Adipocyte (in vitro differentiated cells): ENCODE results near the gene TMEM200C.
"Not testable (repeated sequence)": the region's sequence is repeated elsewhere in the genome, so short reads cannot be mapped to it uniquely, and the experiment has no call there.

Experiments used
- DNase-seq: peaks from one replicate; pipeline ENCODE4 v3.0.0-alpha.2; 2015; ENCODE audit warnings: low read depth
- H3K27me3 ChIP-seq: replicated peaks from 2 replicates; pipeline ENCODE4 v1.7.0; 2013; ENCODE audit warnings: mild to moderate bottlenecking, low read length, moderate library complexity; ENCODE audit not compliant: control insufficient read depth, insufficient read depth
- H3K36me3 ChIP-seq: 2 replicates; pipeline ENCODE4 v1.7.0; 2013; ENCODE audit warnings: low read length, mild to moderate bottlenecking, moderate library complexity; ENCODE audit not compliant: control insufficient read depth, insufficient read depth, severe bottlenecking
- H3K4me1 ChIP-seq: 2 replicates; pipeline ENCODE4 v1.7.0; 2013; ENCODE audit warnings: mild to moderate bottlenecking, low read length, moderate library complexity; ENCODE audit not compliant: control insufficient read depth, insufficient read depth
- H3K4me3 ChIP-seq: 2 replicates; pipeline ENCODE4 v1.7.0; 2013; ENCODE audit warnings: mild to moderate bottlenecking, low read length, moderate library complexity
- H3K9ac ChIP-seq: 2 replicates; pipeline ENCODE4 v1.7.0; 2013; ENCODE audit warnings: mild to moderate bottlenecking, low read length, moderate library complexity
- H3K9me3 ChIP-seq: 2 replicates; pipeline ENCODE4 v1.7.0; 2013; ENCODE audit warnings: mild to moderate bottlenecking, low read length, moderate library complexity; ENCODE audit not compliant: control insufficient read depth

The TMEM200C gene

DNA sequence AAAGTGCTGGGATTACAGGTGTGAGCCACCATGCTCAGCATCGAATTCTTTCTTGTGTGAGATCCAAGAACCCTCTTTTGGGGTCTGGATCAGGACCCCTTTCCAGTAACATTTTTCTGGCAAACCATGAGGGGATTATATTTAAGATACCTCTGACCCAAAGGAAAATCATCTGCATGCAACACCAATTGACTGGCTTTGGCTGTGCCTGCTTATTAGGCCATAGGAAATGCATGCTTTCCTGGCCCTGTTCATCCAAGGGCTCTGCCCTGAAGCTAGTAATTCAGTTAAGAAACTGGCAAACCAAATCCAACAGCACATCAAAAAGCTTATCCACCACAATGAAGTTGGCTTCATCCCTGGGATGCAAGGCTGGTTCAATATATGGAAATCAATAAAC lies 33.2 kb downstream of the TMEM200C start:
- not testable (repeated sequence) for H3K4me3 ChIP-seq, H3K36me3 ChIP-seq, H3K4me1 ChIP-seq, H3K9ac ChIP-seq, H3K27me3 ChIP-seq, DNase-seq
- peaks cover 12% of the 10 kb centered on the region for H3K9me3 ChIP-seq

DNA sequence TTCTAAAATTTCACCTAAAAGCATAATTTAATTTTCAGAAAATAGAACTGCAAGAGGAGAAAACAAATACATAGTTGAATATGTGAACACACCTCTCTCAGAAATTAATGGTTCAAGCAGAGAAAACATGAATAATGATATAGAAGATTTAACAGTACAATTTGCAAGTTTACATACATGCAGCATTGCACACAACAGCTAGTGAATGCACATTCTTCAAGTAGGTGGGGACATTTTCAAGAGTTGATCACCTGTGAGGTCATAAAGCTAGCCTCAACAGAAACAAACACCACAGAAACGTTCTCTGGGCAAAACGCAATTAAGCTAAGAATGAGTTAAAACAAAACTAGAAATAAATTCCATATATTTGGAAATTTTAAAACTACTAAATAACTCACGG lies 38.1 kb downstream of the TMEM200C start:
- Histone ChIP-seq H3K4me1 (no peaks in the 10 kb centered on the region), H3K36me3 (no peaks in the 10 kb centered on the region), H3K27me3 (no peaks in the 10 kb centered on the region), H3K4me3 (no peak overlapping the region), H3K9me3 (peaks cover 10% of the 10 kb centered on the region), H3K9ac (no peak overlapping the region)
- no peak for DNase-seq

DNA sequence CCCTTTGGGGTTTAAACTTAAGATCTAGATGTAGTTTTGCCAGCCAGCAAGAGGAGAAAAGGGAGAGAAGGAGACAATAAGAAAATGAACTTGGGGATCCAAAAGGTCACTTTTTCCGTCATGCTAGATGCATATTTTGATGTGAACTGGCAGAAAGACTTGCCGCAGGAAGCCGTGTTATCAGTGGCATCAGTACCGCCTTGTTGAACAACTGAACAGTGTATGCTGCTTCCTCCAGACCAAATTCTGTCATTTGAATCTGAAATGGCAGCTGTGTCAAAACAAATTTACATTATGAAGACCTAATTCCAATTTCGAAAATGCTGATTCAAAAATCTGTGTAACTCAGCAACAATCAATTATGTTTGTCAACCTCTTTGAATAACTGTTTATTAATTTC lies 42.1 kb downstream of the TMEM200C start:
- H3K4me3 ChIP-seq = no peak overlapping the region
- H3K36me3 ChIP-seq = no peaks in the 10 kb centered on the region
- no peaks in the 10 kb centered on the region for H3K4me1 ChIP-seq
- peaks cover 15% of the 10 kb centered on the region for H3K27me3 ChIP-seq
- H3K9ac ChIP-seq = no peak overlapping the region
- DNase-seq = no peak
- no peaks in the 10 kb centered on the region for H3K9me3 ChIP-seq

DNA sequence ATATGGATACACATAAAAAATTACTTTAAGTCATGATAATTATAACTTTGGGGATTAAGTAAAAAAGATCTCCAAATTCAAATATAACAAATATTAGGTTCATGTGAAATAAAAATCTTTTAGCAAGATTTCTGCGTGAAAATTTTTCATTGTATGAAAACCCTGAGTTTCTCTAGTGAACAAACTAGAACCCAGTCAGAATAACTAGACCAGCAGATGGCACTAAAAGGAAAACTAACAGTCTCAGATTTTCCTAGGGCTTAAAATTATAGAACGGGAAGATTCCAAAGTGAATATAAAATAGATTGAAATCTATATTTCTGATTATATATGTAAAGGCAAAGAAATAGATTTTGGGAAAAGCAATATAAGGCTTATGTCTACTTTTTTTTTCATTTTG lies 43.3 kb downstream of the TMEM200C start:
- DNase-seq = peak; percentile 6
- Histone ChIP-seq H3K36me3 (no peaks in the 10 kb centered on the region), H3K9ac (no peak overlapping the region)

DNA sequence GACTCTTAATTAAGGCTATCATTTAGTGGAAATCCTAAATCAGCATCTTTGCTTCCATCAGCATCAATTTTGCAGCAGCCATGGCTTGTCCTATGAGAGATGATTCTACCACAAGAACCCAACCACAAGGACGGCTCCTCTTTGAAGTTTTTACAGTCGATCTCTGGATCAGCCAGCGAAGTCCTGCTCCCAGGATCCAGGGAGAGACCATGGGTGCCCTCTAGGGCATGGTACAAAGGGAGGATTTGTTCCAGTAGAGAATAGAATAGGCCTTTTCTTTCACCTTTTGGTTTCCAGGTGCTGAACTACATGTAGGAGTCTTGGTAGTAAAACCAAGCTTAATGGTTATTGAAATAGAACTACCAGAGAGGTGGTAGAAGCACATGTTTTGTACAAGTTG lies 52.7 kb downstream of the TMEM200C start:
- no peaks in the 10 kb centered on the region for H3K4me1 ChIP-seq
- peaks cover 6% of the 10 kb centered on the region for H3K27me3 ChIP-seq
- no peak overlapping the region for H3K9ac ChIP-seq
- no peak for DNase-seq
- H3K9me3 ChIP-seq = peaks cover 4% of the 10 kb centered on the region
- no peaks in the 10 kb centered on the region for H3K36me3 ChIP-seq
- no peak overlapping the region for H3K4me3 ChIP-seq

More for the DNA sequence above, 43.3 kb downstream of the TMEM200C start:
- H3K4me1 ChIP-seq = no peaks in the 10 kb centered on the region
- H3K27me3 ChIP-seq = peaks cover 16% of the 10 kb centered on the region
- no peaks in the 10 kb centered on the region for H3K9me3 ChIP-seq
- H3K4me3 ChIP-seq = no peak overlapping the region

DNA sequence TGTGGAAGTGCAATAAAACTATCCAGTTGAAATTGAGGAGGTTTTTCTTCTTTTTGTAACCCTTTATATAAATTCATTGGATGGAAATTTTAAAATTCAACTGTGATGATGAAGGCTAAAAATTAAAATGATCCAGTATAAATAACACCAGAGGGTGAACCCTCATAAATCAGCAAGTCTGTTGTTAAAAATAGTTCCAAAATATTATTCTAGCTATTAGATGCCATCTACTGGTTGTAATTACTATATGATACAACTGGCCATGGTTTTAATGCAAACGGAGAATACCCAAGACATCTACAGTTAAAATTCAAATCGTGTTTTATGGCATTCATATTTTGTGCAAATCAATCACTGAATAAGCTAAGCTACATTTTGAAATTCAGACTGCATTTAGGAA lies 53.8 kb downstream of the TMEM200C start:
- Histone ChIP-seq H3K4me3 (no peak overlapping the region), H3K9me3 (peaks cover 4% of the 10 kb centered on the region), H3K36me3 (no peaks in the 10 kb centered on the region), H3K4me1 (no peaks in the 10 kb centered on the region), H3K9ac (no peak overlapping the region), H3K27me3 (peaks cover 6% of the 10 kb centered on the region)
- peak; percentile 27 for DNase-seq

DNA sequence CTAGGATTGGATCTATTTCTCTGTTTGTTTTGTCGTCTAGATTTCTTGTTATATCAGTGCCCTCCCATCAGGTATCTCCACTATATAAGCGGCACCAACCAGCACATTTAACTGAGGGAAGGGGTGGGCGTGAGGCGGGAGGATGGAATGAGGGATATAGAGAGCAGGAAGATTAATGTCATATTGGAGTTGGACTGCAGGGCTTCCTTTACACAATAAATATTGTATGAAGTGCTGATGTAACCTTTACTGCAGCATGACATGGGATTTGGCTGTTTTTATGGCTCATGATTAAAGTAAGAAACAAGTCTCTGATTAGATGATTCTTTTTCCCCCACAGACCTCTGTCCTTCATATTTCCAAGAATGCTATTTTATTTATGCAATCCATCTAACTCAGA lies 54.8 kb downstream of the TMEM200C start:
- Histone ChIP-seq H3K27me3 (peaks cover 6% of the 10 kb centered on the region), H3K4me3 (no peak overlapping the region), H3K4me1 (no peaks in the 10 kb centered on the region), H3K36me3 (no peaks in the 10 kb centered on the region), H3K9ac (no peak overlapping the region), H3K9me3 (peaks cover under 1% of the 10 kb centered on the region)
- DNase-seq = no peak

DNA sequence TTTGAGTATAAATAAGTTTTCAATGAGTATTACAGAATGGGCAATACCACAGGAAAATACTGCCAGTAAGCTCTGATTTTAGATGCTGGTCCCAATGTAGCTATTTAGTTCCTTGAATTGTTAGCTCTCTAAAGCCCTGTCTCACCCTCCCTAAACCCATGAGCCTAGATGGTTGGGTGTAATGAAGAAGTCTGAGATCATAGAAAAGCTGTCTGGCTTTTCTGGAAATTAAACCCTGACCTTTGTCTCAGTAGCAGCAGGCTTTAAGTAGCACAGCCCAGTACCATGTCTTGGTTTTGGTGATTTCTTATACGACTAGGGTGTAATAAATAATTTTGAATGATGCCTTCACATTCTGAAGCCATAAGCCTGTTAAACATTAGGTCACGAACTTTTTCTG lies 55.3 kb downstream of the TMEM200C start:
- no peaks in the 10 kb centered on the region for H3K4me1 ChIP-seq
- no peak overlapping the region for H3K9ac ChIP-seq
- no peaks in the 10 kb centered on the region for H3K36me3 ChIP-seq
- H3K9me3 ChIP-seq = no peaks in the 10 kb centered on the region
- H3K27me3 ChIP-seq = peaks cover 6% of the 10 kb centered on the region
- H3K4me3 ChIP-seq = no peak overlapping the region
- no peak for DNase-seq

DNA sequence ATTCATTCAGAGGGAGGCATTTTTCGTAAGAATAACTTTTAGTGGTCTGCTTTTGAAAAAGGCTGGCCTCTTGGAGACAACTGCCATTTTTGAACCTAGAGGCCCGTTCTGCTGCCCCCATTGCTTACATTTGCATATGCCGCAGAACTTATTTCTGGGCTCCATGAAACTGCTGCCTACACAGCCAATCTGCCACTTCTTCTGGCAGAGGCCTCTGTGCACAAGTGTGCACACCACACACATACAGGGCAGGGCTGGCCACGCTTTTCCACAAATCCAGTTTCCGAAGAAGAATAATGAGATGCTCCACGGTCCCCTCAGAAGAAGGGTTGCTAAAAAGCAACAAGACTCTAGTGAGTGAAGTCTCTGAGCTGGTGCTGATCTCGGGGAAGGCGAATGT lies 56.2 kb downstream of the TMEM200C start:
- Histone ChIP-seq H3K9me3 (no peaks in the 10 kb centered on the region), H3K27me3 (peaks cover 6% of the 10 kb centered on the region), H3K36me3 (no peaks in the 10 kb centered on the region), H3K9ac (no peak overlapping the region), H3K4me1 (no peaks in the 10 kb centered on the region), H3K4me3 (no peak overlapping the region)
- no peak for DNase-seq
